Sigmoid colon (tissue), 7 donors: Measurements from ENCODE around the gene TLE7. TPM values are rescaled to one million over a fixed set of nuclear protein-coding genes. Genes with fewer than 3 reads are reported as not detected.

Experiments used
- DNase-seq: peaks from one replicate; pipeline ENCODE4 v3.0.0-alpha.2; 2019
- H3K27ac ChIP-seq, 4 donors: fragments of 200-600 bp; sonication (generic); one replicate each; pipeline ENCODE4 v1.5.1; 2016 to 2019; ENCODE audit warnings: mild to moderate bottlenecking in 1 of 4
- H3K27me3 ChIP-seq, 3 donors: fragments of 200-600 bp; sonication (generic); one replicate each; pipeline ENCODE4 v1.5.1; 2019; ENCODE audit warnings: mild to moderate bottlenecking in 1 of 3
- H3K36me3 ChIP-seq, 4 donors: fragments of 200-600 bp; sonication (generic); one replicate each; pipeline ENCODE4 v1.5.1; 2016 to 2019
- H3K4me1 ChIP-seq, 4 donors: fragments of 200-600 bp; sonication (generic); one replicate each; pipeline ENCODE4 v1.5.1; 2017 to 2019
- H3K4me3 ChIP-seq, 4 donors: fragments of 200-600 bp; sonication (generic); one replicate each; pipeline ENCODE4 v1.5.1; 2017 to 2019; ENCODE audit warnings: mild to moderate bottlenecking in 2 of 4, moderate library complexity in 1 of 4
- H3K9me3 ChIP-seq, 4 donors: fragments of 200-600 bp in 3 of 4; sonication (generic) in 3 of 4; one replicate each; pipeline versions ENCODE4 v1.5.1 to v1.6.1; 2013 to 2019
- CTCF ChIP-seq, 4 experiments: fragments of 450-650 bp in 3 of 4; fragments of 200-600 bp in 1 of 4; IDR thresholded peaks; one replicate each; pipeline ENCODE4 v1.5.1; 2016 to 2019; ENCODE audit warnings: antibody characterized with exemption in 4 of 4, mild to moderate bottlenecking in 3 of 4, moderate library complexity in 2 of 4
- EP300 ChIP-seq, 4 donors: sonication (generic); formaldehyde crosslinking; IDR thresholded peaks; one replicate each; pipeline ENCODE4 v1.6.1; 2017; ENCODE audit warnings: antibody characterized with exemption in 4 of 4
- POLR2A ChIP-seq, 2 donors: fragments of 450-650 bp; IDR thresholded peaks; one replicate each; pipeline ENCODE4 v1.6.1; 2016; ENCODE audit warnings: antibody characterized with exemption in 2 of 2, mild to moderate bottlenecking in 2 of 2, moderate library complexity in 2 of 2
- POLR2AphosphoS5 ChIP-seq, 4 donors: sonication (generic); formaldehyde crosslinking; IDR thresholded peaks; one replicate each; pipeline ENCODE4 v1.6.1; 2017; ENCODE audit warnings: antibody characterized with exemption in 4 of 4
- WGBS, 2 donors: extraction: QIAGEN DNeasy Blood & Tissue Kit; methylation state at CpG; one replicate each; pipeline ENCODE4 v1.1.7; 2013; 5-methylcytosine and 5-hydroxymethylcytosine counted together
- intact Hi-C: fragments of 100-400 bp; cut with DNase I; formaldehyde crosslinking; loops from one replicate; pipeline ENCODE4 v1.15.1; 2023
- polyA plus RNA-seq, 3 donors: library from polyadenylated mRNA; stranded (reverse); fragments of 200-250 nt; gene quantifications; one replicate each; pipeline ENCODE4 v1.2.3, GENCODE V29; 2013
- total RNA-seq, 4 donors: library from RNA; depleted of rRNA; stranded (reverse); fragments of >200 nt; gene quantifications; one replicate each; pipeline ENCODE4 v1.1.0, GENCODE V29; 2016
- donor health status: healthy with polysubstance abuse.
- donor health status: Bipolar disorder and iron deficiency.
- donor health status: healthy.

TLE7 gene
- total and polyA plus RNA-seq, 7 donors = not detected

- WGBS, 2 donors = 74 to 82% methylated on average over 7 of the region's 7 CpGs
- H3K4me1 ChIP-seq = no peaks in the 10 kb centered on the region
- H3K4me3 ChIP-seq = no peak overlapping the region
- no peaks in the 10 kb centered on the region for H3K36me3 ChIP-seq
- no peaks in the 10 kb centered on the region for H3K9me3 ChIP-seq
- H3K27me3 ChIP-seq = peaks cover 0 to 9% (median 0%) of the 10 kb centered on the region in 3 donors
- DNase-seq = no peak
- TF ChIP-seq POLR2A (IDR thresholded peaks at IDR 0.05) (no peak), CTCF (IDR thresholded peaks at IDR 0.05) (no peak), EP300 (IDR thresholded peaks at IDR 0.05) (no peak), POLR2AphosphoS5 (IDR thresholded peaks at IDR 0.05) (no peak)
- intact Hi-C loops = no loop called here
- no peak overlapping the region for H3K27ac ChIP-seq
Observed at GRCh38 chr16:71436473-71436872, 5.4 kb downstream of the TLE7 start.

DNA sequence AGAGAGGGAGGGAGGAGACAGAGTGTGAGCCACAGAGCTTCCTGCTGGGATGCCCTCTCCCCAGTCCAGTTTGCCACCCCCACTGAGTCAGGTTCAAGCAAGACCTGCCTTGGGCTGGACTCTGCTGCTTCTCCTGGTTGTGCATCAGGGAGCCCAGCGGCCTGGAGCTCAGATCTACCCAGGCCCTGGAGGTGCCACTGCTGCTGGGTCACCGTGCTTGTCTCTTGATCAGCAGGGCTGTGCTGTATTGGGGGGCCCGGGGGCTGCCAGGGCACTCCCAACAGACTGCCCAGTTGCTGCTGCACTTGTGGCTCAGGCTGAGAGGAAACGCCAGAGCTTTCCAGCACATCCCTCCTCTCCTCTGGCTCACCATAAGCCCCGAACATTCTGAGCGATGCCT is 8.9 kb downstream of the TLE7 start:
- H3K36me3 ChIP-seq = no peaks in the 10 kb centered on the region
- H3K4me3 ChIP-seq = no peak overlapping the region
- H3K9me3 ChIP-seq = no peaks in the 10 kb centered on the region
- no peaks in the 10 kb centered on the region for H3K4me1 ChIP-seq
- WGBS, 2 donors = 76 to 83% methylated on average over 6 of the region's 6 CpGs
- TF ChIP-seq POLR2A (IDR thresholded peaks at IDR 0.05) (no peak), EP300 (IDR thresholded peaks at IDR 0.05) (no peak), POLR2AphosphoS5 (IDR thresholded peaks at IDR 0.05) (no peak), CTCF (IDR thresholded peaks at IDR 0.05) (no peak)
- H3K27ac ChIP-seq = no peak overlapping the region
- intact Hi-C loops = no loop called here
- peaks cover 0 to 8% (median 0%) of the 10 kb centered on the region in 3 donors for H3K27me3 ChIP-seq
- DNase-seq = peak; percentile 59

DNA sequence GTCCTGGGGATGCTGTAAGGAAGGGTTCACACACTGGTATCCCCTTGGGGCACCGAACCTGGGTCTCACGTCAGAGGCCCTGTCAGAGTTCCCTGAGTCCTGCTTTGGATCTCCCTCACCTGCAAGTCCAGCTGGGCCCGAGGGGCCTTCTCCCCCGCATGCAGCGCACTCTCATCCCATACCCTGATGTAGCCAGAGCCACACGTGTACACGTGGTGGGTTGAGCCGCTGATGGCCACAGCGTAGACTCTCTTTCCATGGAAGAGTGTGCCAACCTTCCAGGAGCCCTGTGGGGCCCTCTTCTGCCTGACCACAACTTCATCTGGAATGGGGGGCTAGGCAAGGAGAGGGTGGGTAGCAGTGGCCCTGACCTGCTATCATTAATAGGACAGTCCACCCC is 9.9 kb downstream of the TLE7 start:
- TF ChIP-seq POLR2AphosphoS5 (IDR thresholded peaks at IDR 0.05) = no peak
- TF ChIP-seq EP300 (IDR thresholded peaks at IDR 0.05) = no peak
- no peak for TF ChIP-seq CTCF (IDR thresholded peaks at IDR 0.05)
- TF ChIP-seq POLR2A (IDR thresholded peaks at IDR 0.05) = no peak
- H3K27me3 ChIP-seq = peaks cover 0 to 15% (median 0%) of the 10 kb centered on the region in 3 donors

DNA sequence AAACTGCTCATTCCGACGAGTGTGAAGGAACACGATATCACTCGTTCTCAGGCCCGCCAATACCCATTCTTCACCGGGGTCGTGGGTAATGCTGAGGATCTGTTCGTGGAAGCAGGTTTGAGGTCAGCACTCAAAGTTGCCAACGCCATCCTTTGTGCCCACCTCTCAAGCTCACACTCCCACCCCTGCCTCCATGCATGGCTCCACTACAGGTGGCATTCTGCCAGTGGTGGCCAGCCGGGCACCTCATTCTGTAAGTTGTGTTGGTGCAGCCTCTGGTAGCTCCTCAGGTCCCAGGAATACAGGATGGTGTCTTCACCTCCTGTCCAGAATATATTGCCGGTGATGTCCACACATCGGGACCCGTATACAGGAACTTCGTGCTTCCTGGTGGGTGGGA is 10.7 kb downstream of the TLE7 start:
- Histone ChIP-seq H3K36me3 (no peaks in the 10 kb centered on the region), H3K27me3 (peaks cover 0 to 23% (median 1%) of the 10 kb centered on the region in 3 donors), H3K9me3 (no peaks in the 10 kb centered on the region), H3K4me1 (no peaks in the 10 kb centered on the region), H3K4me3 (no peak overlapping the region), H3K27ac (no peak overlapping the region)
- no peak for TF ChIP-seq CTCF (IDR thresholded peaks at IDR 0.05)
- TF ChIP-seq POLR2AphosphoS5 (IDR thresholded peaks at IDR 0.05) = no peak
- no peak for TF ChIP-seq POLR2A (IDR thresholded peaks at IDR 0.05)
- no peak for TF ChIP-seq EP300 (IDR thresholded peaks at IDR 0.05)
- 87 to 89% methylated on average over 14 of the region's 14 CpGs for WGBS, 2 donors
- DNase-seq = peak; percentile 58
- intact Hi-C loops = no loop called here

More for the DNA sequence above, 9.9 kb downstream of the TLE7 start:
- Histone ChIP-seq H3K36me3 (no peaks in the 10 kb centered on the region), H3K9me3 (no peaks in the 10 kb centered on the region), H3K4me1 (no peaks in the 10 kb centered on the region), H3K4me3 (no peak overlapping the region), H3K27ac (no peak overlapping the region)
- intact Hi-C loops = no loop called here
- DNase-seq = peak; percentile 34
- 91 to 95% methylated on average over 9 of the region's 9 CpGs for WGBS, 2 donors

DNA sequence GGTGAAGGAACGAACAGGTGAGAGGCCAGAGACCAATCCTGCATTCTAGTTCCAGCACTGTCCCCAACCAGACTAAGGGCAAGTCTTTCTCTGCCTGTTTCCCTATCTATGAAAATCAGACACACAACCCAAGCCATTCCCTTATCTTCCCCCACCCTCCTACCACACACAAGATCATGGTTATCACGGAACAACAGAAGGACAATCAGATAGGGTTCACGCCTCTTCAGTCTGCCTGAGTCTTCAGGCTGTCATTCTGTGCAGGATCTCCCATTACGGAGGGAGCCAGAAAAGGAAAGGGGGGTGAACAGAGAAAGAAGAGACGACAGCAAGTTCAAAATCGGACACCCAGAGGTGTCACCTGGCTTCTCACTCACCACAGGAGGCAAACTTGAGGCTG is 11.1 kb downstream of the TLE7 start:
- Histone ChIP-seq H3K27me3 (peaks cover 0 to 28% (median 6%) of the 10 kb centered on the region in 3 donors), H3K27ac (no peak overlapping the region), H3K4me1 (no peaks in the 10 kb centered on the region), H3K4me3 (no peak overlapping the region), H3K36me3 (no peaks in the 10 kb centered on the region), H3K9me3 (no peaks in the 10 kb centered on the region)
- intact Hi-C loops = no loop called here
- 68 to 73% methylated on average over 6 of the region's 6 CpGs for WGBS, 2 donors
- TF ChIP-seq CTCF (IDR thresholded peaks at IDR 0.05) = no peak
- no peak for TF ChIP-seq POLR2AphosphoS5 (IDR thresholded peaks at IDR 0.05)
- TF ChIP-seq POLR2A (IDR thresholded peaks at IDR 0.05) = no peak
- no peak for TF ChIP-seq EP300 (IDR thresholded peaks at IDR 0.05)
- no peak for DNase-seq
